Brain pericyte (primary cell): ENCODE data around the gene CCR5AS.
"Not testable (repeated sequence)": the region's sequence is repeated elsewhere in the genome, so short reads cannot be mapped to it uniquely, and the experiment has no call there.

Experiments used
- DNase-seq: peaks from one replicate; pipeline ENCODE4 v3.0.0-alpha.2; 2012; ENCODE audit warnings: low read depth, low spot score

The CCR5AS gene

GRCh38 chr3:46405301-46406019 lies 1.4 kb downstream of the CCR5AS start:
- no peak for DNase-seq

- not testable (repeated sequence) for DNase-seq
Measured at GRCh38 chr3:46402902-46403301, 4.0 kb downstream of the CCR5AS start.

GRCh38 chr3:46401579-46401978 lies 5.3 kb downstream of the CCR5AS start:
- DNase-seq = no peak

- no peak for DNase-seq
Measured at GRCh38 chr3:46400846-46401245, 6.0 kb downstream of the CCR5AS start.

- DNase-seq = no peak
Measured at GRCh38 chr3:46400000-46400734, 6.7 kb downstream of the CCR5AS start.

GRCh38 chr3:46399557-46399956 lies 7.3 kb downstream of the CCR5AS start:
- DNase-seq = no peak

GRCh38 chr3:46399098-46399497 lies 7.8 kb downstream of the CCR5AS start:
- DNase-seq = no peak

- no peak for DNase-seq
Measured at GRCh38 chr3:46398186-46398955, 8.5 kb downstream of the CCR5AS start.

GRCh38 chr3:46397111-46397510 lies 9.8 kb downstream of the CCR5AS start:
- no peak for DNase-seq

- DNase-seq = no peak
Measured at GRCh38 chr3:46395766-46396530, 10.9 kb downstream of the CCR5AS start.

- DNase-seq = no peak
Measured at GRCh38 chr3:46395210-46395661, 11.6 kb downstream of the CCR5AS start.

GRCh38 chr3:46393554-46394434 lies 13.1 kb downstream of the CCR5AS start:
- DNase-seq = no peak

GRCh38 chr3:46393011-46393410 lies 13.9 kb downstream of the CCR5AS start:
- DNase-seq = no peak

- DNase-seq = not testable (repeated sequence)
Measured at GRCh38 chr3:46391526-46391925, 15.3 kb downstream of the CCR5AS start.

- no peak for DNase-seq
Measured at GRCh38 chr3:46389306-46389705, 17.6 kb downstream of the CCR5AS start.

GRCh38 chr3:46388847-46389246 lies 18.0 kb downstream of the CCR5AS start:
- not testable (repeated sequence) for DNase-seq

GRCh38 chr3:46386205-46386604 lies 20.7 kb downstream of the CCR5AS start:
- DNase-seq = no peak

GRCh38 chr3:46383951-46384330 lies 22.9 kb downstream of the CCR5AS start:
- no peak for DNase-seq

- no peak for DNase-seq
Measured at GRCh38 chr3:46383211-46383950, 23.5 kb downstream of the CCR5AS start.

GRCh38 chr3:46381625-46382024 lies 25.2 kb downstream of the CCR5AS start:
- no peak for DNase-seq
